Nephron progenitor cell (in vitro differentiated cells): ENCODE measurements around the gene C11orf68.

Experiments used
- DNase-seq: peaks from one replicate; pipeline ENCODE4 v3.0.0; 2021
- H3K27ac Mint-ChIP-seq: 2 replicates; pipeline ENCODE4 v1.8.0; 2021; ENCODE audit warnings: mild to moderate bottlenecking, moderate library complexity, mixed read lengths
- H3K27me3 Mint-ChIP-seq: 2 replicates; pipeline ENCODE4 v1.8.0; 2021; ENCODE audit warnings: mild to moderate bottlenecking, low read depth, mixed read lengths; ENCODE audit not compliant: poor library complexity
- H3K36me3 Mint-ChIP-seq: 2 replicates; pipeline ENCODE4 v1.8.0; 2021; ENCODE audit warnings: low read depth, mixed read lengths
- H3K4me1 Mint-ChIP-seq: 2 replicates; pipeline ENCODE4 v1.8.0; 2021; ENCODE audit warnings: mixed read lengths
- H3K4me3 Mint-ChIP-seq: 2 replicates; pipeline ENCODE4 v1.8.0; 2021; ENCODE audit warnings: mild to moderate bottlenecking, moderate library complexity, mixed read lengths
- H3K9me3 Mint-ChIP-seq: 2 replicates; pipeline ENCODE4 v1.8.0; 2021; ENCODE audit warnings: mild to moderate bottlenecking, moderate library complexity, mixed read lengths
- TF ChIP-seq, protein P1 (sequence below): fragments of 200-600 bp; sonication (generic); IDR thresholded peaks from 2 replicates; pipeline ENCODE4 v1.5.0; 2021; ENCODE audit warnings: antibody characterized with exemption

C11orf68 gene

DNA sequence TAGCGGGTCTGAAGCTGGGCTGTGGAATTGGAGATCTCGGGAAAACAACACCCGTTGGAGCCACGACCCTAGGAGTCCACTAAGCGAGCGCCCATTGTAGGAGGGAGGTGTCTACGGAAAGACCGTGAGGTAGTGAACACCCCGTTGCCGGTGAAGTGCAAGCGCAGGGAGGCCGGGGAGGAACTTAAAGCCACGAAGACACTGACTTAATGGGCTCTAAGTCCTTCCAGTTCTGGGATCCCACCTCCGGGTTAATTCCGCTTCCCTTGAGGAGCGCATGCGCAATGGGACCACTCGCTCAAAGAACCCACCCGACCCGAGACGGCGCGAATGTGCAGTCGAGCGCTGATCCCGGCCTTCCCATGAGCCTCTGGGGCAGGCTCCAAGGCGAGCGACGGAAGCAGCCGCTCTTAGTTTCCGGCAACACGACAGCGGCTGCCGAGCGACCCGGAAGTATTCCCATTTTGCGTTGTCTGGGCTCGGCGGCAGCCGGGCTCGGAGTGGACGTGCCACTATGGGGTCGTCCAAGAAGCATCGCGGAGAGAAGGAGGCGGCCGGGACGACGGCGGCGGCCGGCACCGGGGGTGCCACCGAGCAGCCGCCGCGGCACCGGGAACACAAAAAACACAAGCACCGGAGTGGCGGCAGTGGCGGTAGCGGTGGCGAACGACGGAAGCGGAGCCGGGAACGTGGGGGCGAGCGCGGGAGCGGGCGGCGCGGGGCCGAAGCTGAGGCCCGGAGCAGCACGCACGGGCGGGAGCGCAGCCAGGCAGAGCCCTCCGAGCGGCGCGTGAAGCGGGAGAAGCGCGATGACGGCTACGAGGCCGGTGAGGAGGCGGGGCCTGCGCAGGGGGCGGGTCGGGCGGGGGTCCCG, 42.6 kb upstream of the C11orf68 start, which contains the start of gene SART1:
SART1 (plus strand) TSS at position 468 of the 874 bp plus-strand sequence; CDS start at position 515, 47 bp downstream.
- Mint-ChIP-seq H3K27ac (peak within 1 kb of the TSS; percentile 99), H3K4me1 (peaks cover 53% of the 10 kb centered on the region), H3K27me3 (peaks cover 4% of the 10 kb centered on the region), H3K9me3 (no peaks in the 10 kb centered on the region), H3K36me3 (peaks cover 17% of the 10 kb centered on the region), H3K4me3 (peak within 1 kb of the TSS; percentile 94)
- DNase-seq = peak; percentile 94
- TF ChIP-seq, protein P1, sequence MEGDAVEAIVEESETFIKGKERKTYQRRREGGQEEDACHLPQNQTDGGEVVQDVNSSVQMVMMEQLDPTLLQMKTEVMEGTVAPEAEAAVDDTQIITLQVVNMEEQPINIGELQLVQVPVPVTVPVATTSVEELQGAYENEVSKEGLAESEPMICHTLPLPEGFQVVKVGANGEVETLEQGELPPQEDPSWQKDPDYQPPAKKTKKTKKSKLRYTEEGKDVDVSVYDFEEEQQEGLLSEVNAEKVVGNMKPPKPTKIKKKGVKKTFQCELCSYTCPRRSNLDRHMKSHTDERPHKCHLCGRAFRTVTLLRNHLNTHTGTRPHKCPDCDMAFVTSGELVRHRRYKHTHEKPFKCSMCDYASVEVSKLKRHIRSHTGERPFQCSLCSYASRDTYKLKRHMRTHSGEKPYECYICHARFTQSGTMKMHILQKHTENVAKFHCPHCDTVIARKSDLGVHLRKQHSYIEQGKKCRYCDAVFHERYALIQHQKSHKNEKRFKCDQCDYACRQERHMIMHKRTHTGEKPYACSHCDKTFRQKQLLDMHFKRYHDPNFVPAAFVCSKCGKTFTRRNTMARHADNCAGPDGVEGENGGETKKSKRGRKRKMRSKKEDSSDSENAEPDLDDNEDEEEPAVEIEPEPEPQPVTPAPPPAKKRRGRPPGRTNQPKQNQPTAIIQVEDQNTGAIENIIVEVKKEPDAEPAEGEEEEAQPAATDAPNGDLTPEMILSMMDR = no peak

DNA sequence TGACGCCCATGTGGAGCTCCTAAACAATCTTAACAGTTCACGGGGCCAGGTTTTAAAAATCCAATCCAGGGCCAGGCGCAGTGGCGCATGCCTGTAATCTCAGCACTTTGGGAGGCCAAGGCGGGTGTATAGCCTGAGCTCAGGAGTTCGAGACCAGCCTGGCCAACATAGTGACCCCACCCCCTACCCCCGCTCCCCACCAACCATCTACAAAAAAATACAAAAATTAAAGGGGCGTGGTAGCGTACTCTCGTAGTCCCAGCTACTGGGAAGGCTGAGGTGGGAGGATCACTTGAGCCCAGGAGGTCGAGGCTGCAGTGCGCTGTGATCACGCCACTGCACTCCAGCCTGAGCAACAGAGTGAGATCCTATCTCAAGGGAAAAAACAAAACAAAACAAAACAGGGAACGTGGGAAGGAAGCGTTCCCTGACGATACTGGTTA, 42.0 kb upstream of the C11orf68 start:
- DNase-seq = no peak
- Mint-ChIP-seq H3K27ac (peak overlapping the region; percentile 99), H3K27me3 (peaks cover 6% of the 10 kb centered on the region), H3K9me3 (no peaks in the 10 kb centered on the region), H3K36me3 (peaks cover 13% of the 10 kb centered on the region), H3K4me1 (peaks cover 53% of the 10 kb centered on the region), H3K4me3 (peak overlapping the region; percentile 94)
- TF ChIP-seq, protein P1 = no peak

DNA sequence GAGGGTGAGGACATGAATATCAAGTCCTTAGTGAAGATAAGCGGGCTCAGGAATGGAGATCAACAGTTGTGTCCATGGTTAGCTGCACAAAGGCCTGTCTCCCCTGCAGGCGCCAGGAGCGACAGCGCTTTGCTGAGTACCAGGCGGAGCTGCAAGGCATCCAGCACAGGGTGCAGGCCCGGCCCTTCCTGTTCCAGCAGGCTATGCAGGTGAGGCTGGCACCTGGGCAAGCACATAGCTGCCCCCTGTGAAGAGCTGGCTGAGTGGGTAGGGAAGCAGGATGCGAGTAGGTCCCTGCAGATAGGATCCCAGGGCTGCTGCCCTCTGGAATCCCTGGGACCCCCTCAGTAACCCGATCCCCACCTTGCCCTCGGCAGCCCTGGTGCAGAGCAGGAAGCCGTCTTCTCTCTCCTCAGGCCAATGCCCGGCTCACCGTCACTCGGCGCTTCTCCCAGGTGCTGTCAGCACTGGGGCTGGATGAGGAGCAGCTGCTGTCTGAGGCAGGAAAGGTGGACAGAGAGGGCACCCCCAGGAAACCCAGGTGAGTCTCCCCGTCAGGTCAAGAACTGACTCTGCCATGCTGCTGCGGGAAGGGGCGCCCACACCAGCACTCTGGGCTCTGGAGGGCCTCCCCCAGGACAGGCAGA, 40.0 kb upstream of the C11orf68 start:
- Mint-ChIP-seq H3K36me3 (peaks cover 2% of the 10 kb centered on the region), H3K4me1 (peaks cover 49% of the 10 kb centered on the region), H3K9me3 (no peaks in the 10 kb centered on the region), H3K27me3 (peaks cover 12% of the 10 kb centered on the region), H3K27ac (peak overlapping the region; percentile 82), H3K4me3 (no peak overlapping the region)
- TF ChIP-seq, protein P1 = no peak
- peak; percentile 49 for DNase-seq

DNA sequence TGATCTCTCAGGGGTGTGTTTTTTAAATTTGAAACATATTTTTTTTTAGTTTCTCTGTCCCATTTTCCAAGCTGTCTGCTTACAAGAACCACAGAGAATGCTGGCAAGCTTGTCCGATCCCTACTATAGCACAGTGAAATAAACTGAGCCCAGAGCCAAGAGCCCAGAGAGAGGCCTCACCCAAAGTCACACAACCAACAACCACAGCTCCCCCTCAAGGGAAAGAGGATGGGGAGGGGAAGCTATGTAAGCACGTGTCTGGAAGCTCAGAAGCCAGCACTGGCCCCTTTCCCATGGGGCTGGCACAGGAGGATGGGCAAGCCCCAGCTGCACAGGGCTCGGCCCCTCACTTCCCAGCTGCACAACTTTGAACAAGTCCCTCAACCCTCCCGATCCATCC, 39.4 kb upstream of the C11orf68 start:
- Mint-ChIP-seq H3K4me3 (no peak overlapping the region), H3K4me1 (peaks cover 43% of the 10 kb centered on the region), H3K36me3 (no peaks in the 10 kb centered on the region), H3K27ac (no peak overlapping the region), H3K27me3 (peaks cover 12% of the 10 kb centered on the region), H3K9me3 (no peaks in the 10 kb centered on the region)
- TF ChIP-seq, protein P1 = no peak
- no peak for DNase-seq

DNA sequence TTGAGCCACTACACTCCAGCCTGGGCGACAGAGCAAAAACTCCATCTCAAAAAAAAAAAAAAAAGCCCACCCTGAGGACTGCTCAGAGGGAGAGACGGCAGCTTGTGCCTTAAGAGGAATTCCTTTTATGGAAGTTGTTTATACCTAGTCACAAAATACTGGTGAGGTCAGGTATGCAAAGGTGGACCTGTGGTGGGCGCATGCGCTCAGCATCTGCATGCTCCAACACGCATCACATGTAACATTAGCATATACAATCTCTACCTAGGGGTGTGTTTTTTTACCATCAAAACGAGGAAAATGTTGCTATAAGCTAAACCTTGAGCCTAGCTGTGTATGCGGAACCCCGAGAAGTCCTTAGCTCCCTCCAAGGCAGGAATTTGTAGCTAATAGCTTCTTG, 35.9 kb upstream of the C11orf68 start:
- Mint-ChIP-seq H3K27ac (no peak overlapping the region), H3K27me3 (peaks cover 16% of the 10 kb centered on the region), H3K4me3 (no peak overlapping the region), H3K4me1 (peaks cover 18% of the 10 kb centered on the region), H3K36me3 (no peaks in the 10 kb centered on the region), H3K9me3 (no peaks in the 10 kb centered on the region)
- no peak for DNase-seq
- TF ChIP-seq, protein P1 = no peak
